Activated CD4-positive, alpha-beta T cell treated with anti-CD3 and anti-CD28 coated beads, Interleukin-2, Interleukin-6, amounts not matched to agents 100 ng/mL and 50 ng/mL, durations not matched to agents 16 hours and 8 hours (primary cell): Measurements from ENCODE around the gene CNDP1.
"Not testable (repeated sequence)": the region's sequence is repeated elsewhere in the genome, so short reads cannot be mapped to it uniquely, and the experiment has no call there.

Experiments
- DNase-seq: peaks from one replicate; pipeline ENCODE4 v3.0.0-alpha.2; 2020

The CNDP1 gene

GRCh38 chr18:74522635-74523548 is 11.4 kb upstream of the CNDP1 start:
- DNase-seq = no peak

GRCh38 chr18:74524097-74524496 is 10.2 kb upstream of the CNDP1 start:
- no peak for DNase-seq

GRCh38 chr18:74524915-74525314 is 9.4 kb upstream of the CNDP1 start:
- not testable (repeated sequence) for DNase-seq

- DNase-seq = no peak
These were observed 8.6 kb upstream of the CNDP1 start for GRCh38 chr18:74525741-74526140.

GRCh38 chr18:74526488-74526887 is 7.8 kb upstream of the CNDP1 start:
- no peak for DNase-seq

GRCh38 chr18:74528478-74528877 is 5.8 kb upstream of the CNDP1 start:
- no peak for DNase-seq

- no peak for DNase-seq
These were observed 5.4 kb upstream of the CNDP1 start for GRCh38 chr18:74528913-74529312.

GRCh38 chr18:74529378-74529777 is 4.9 kb upstream of the CNDP1 start:
- no peak for DNase-seq

GRCh38 chr18:74529811-74530583 is 4.3 kb upstream of the CNDP1 start:
- DNase-seq = no peak

- no peak for DNase-seq
These were observed 3.8 kb upstream of the CNDP1 start for GRCh38 chr18:74530584-74530862.

GRCh38 chr18:74531043-74531442 is 3.3 kb upstream of the CNDP1 start:
- no peak for DNase-seq

- DNase-seq = no peak
These were observed 1.7 kb upstream of the CNDP1 start for GRCh38 chr18:74532511-74533025.

GRCh38 chr18:74533666-74534065 is 634 bp upstream of the CNDP1 start:
- no peak for DNase-seq

- DNase-seq = no peak
These were observed 815 bp downstream of the CNDP1 start for GRCh38 chr18:74534981-74535649.

- DNase-seq = no peak
These were observed 5.0 kb downstream of the CNDP1 start for GRCh38 chr18:74539289-74539688.

GRCh38 chr18:74540652-74541421 is 6.5 kb downstream of the CNDP1 start:
- no peak for DNase-seq

- DNase-seq = no peak
These were observed 7.6 kb downstream of the CNDP1 start for GRCh38 chr18:74541703-74542555.

GRCh38 chr18:74544898-74545297 is 10.6 kb downstream of the CNDP1 start:
- no peak for DNase-seq

- DNase-seq = no peak
These were observed 11.7 kb downstream of the CNDP1 start for GRCh38 chr18:74546007-74546406.

GRCh38 chr18:74546751-74547530 is 12.6 kb downstream of the CNDP1 start:
- no peak for DNase-seq

- no peak for DNase-seq
These were observed 13.6 kb downstream of the CNDP1 start for GRCh38 chr18:74547860-74548259.
